T-helper 1 cell (primary cell): Measurements from ENCODE around the gene TMEM234.

ENCODE experiments used
- DNase-seq, 5 donors: peaks; one replicate each; pipeline ENCODE4 v3.0.0-alpha.2; 2012 to 2020

TMEM234 gene

GRCh38 chr1:32239790-32240139 is 17.6 kb upstream of the TMEM234 start:
- no peak for DNase-seq

- no peak for DNase-seq
These were observed 17.2 kb upstream of the TMEM234 start for GRCh38 chr1:32239337-32239736.

GRCh38 chr1:32234792-32235191 is 12.6 kb upstream of the TMEM234 start:
- DNase-seq = no peak

GRCh38 chr1:32232558-32233304 is 10.6 kb upstream of the TMEM234 start:
- DNase-seq = no peak

GRCh38 chr1:32231843-32232432 is 9.8 kb upstream of the TMEM234 start:
- no peak for DNase-seq

GRCh38 chr1:32228771-32229170 is 6.6 kb upstream of the TMEM234 start:
- no peak for DNase-seq

GRCh38 chr1:32224285-32224684 is 2.1 kb upstream of the TMEM234 start:
- DNase-seq = no peak

GRCh38 chr1:32223683-32224082 is 1.5 kb upstream of the TMEM234 start:
- DNase-seq = no peak

GRCh38 chr1:32221581-32221979 is 573 bp downstream of the TMEM234 start:
- DNase-seq = no peak

- DNase-seq = no peak
These were observed 1.2 kb downstream of the TMEM234 start for GRCh38 chr1:32220746-32221580.

- DNase-seq = no peak
These were observed 3.1 kb downstream of the TMEM234 start for GRCh38 chr1:32219022-32219421.

- no peak for DNase-seq
These were observed 5.6 kb downstream of the TMEM234 start for GRCh38 chr1:32216566-32216965.

GRCh38 chr1:32215629-32216480 is 6.3 kb downstream of the TMEM234 start:
- DNase-seq = peak in 4 of 5 donors; percentile 29 to 64 (median 44)

- DNase-seq = no peak
These were observed 13.2 kb downstream of the TMEM234 start, which contains the start of gene DCDC2B for GRCh38 chr1:32208891-32209328. Gene DCDC2B, plus strand, starts transcription at chr1:32209089. Its CDS starts 5 bp downstream, at chr1:32209094.

- DNase-seq = no peak
These were observed 13.7 kb downstream of the TMEM234 start for GRCh38 chr1:32208469-32208868.

GRCh38 chr1:32205401-32206370 is 16.5 kb downstream of the TMEM234 start, which contains the start of gene IQCC:
Gene IQCC, plus strand, starts transcription at chr1:32205671. Its CDS starts 11 bp downstream, at chr1:32205682.
- DNase-seq = peak; percentile 76 to 86 (median 82)

- DNase-seq = no peak
These were observed 17.2 kb downstream of the TMEM234 start for GRCh38 chr1:32204943-32205361.

- peak; percentile 56 to 76 (median 65) for DNase-seq
These were observed 20.9 kb downstream of the TMEM234 start for GRCh38 chr1:32201011-32201855.

- peak in 4 of 5 donors; percentile 27 to 54 (median 42) for DNase-seq
These were observed 21.7 kb downstream of the TMEM234 start, which contains the start of gene CCDC28B for GRCh38 chr1:32200226-32201010. Gene CCDC28B, plus strand, starts transcription at chr1:32200595. Its CDS starts 1,341 bp downstream, at chr1:32201936.
